AG20443 (cell line): ENCODE data around the gene PACSIN1.

Source experiments
- DNase-seq: peaks from one replicate; pipeline ENCODE4 v3.0.0; 2012; ENCODE audit warnings: low spot score, mixed read lengths

PACSIN1 gene

DNA sequence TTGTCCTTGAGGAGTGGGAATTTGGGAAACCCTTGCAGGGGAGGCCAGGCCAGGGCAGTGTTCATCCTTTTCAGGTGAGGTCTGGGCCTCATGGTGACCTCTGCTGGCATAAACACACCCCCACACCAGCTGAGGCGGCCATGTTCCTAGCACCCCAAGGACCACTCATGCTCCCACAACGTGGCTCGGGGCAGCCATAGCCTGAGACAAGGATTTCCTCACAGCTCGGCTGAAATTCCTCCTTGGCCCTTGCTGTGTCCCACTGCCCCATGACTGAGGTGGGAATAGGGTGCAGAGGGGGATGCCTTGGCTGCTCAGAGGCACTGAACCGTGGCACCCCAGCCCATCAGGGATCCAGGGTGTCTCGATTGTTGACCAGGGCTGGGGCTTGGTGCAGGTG, 117.6 kb downstream of the PACSIN1 start:
- no peak for DNase-seq

DNA sequence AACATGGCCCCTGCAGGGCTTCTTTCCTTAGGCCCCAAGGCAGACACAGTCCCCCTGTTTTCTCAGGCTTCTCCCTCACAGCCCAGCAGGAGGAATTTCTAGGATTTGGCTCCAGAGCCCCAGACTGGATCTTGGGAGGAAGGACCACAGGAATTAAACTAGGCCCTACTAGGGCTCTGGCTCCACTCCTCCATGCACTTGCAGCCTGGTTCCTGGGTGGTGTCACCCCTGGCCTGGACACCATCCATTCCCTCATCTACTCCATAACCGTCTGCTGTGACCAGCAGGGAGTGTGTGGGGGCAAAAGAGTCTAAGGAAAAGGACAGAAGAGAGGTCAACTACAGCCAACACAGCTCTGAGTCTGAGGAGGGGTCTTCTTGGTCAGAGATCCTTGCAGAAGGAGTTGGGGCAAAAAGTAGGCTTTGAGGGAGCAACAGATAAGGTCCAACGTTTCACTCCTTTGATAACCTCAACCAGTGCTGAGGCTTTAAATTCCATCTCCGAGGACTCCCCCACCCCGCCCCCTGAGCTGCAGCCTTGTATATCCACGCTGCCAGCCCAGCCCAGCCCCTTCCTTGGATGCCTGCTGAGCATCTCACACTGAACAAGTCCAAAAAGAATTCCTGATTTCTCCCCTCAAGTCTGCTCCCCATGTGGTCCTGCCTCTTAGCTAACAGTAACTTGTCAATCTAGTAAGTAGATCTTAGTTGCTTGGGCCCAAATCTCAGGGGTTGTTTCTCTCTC, 118.2 kb downstream of the PACSIN1 start:
- DNase-seq, result no peak

DNA sequence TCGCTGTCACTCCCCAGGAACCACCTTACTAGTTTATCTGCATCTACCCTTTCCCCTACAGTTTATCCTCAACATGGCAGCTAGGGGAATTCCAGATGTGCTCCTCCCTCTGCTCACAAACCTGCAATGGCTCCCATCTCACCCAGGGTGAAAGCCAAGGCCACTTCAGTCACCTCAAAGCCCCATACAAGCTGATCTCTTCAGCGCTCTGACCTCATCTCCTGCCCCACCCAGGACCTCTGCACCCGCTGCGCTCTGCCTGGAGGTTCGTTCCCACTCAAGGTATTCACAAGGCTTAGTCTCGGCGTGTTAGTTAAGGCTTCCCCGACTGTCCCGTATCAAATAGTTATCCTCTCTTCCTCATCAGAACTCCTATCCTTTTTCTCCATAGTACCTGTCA, 118.8 kb downstream of the PACSIN1 start:
- no peak for DNase-seq
